ENCODE measurements around the gene DEPDC5.
A peak's percentile ranks its signal among the peaks of the same experiment; 100 is the strongest.
"Not testable (repeated sequence)": the region's sequence is repeated elsewhere in the genome, so short reads cannot be mapped to it uniquely, and the experiment has no call there.

DEPDC5 gene

GRCh38 chr22:31753634-31754501 is at the start of gene DEPDC5:
DEPDC5 (plus strand) TSS chr22:31754019; CDS start chr22:31754922, 903 bp downstream.
- peaks cover 43% of the 10 kb centered on the region for H3K79me2 ChIP-seq (ENCODE audit: insufficient read depth, low read length)
- H3K4me2 ChIP-seq (ENCODE audit: insufficient read depth, low read length), result peak within 1 kb of the TSS; percentile 94
- peak within 1 kb of the TSS; percentile 48 to 71 for H3K4me3 ChIP-seq (ENCODE audit: low read depth in 1 of 2, low read length in 2 of 2)
- ATAC-seq (ENCODE audit: insufficient read depth, low read depth), result peak; percentile 83
- DNase-seq, result peak; percentile 96
- peak within 1 kb of the TSS; percentile 98 for H3K27ac ChIP-seq (ENCODE audit: low read length)
- no peaks in the 10 kb centered on the region for H4K20me1 ChIP-seq (ENCODE audit: insufficient read depth, low read length)
- peaks cover 40% of the 10 kb centered on the region for H3K4me1 ChIP-seq (ENCODE audit: insufficient read depth, low read length)
- H3K9me3 ChIP-seq (ENCODE audit: insufficient read depth, low read length, severe bottlenecking), result no peaks in the 10 kb centered on the region
- H3K9ac ChIP-seq (ENCODE audit: low read depth, low read length), result peak within 1 kb of the TSS; percentile 84
- H2AFZ ChIP-seq (ENCODE audit: low read depth, low read length), result peak within 1 kb of the TSS; percentile 85
- no peak for TF ChIP-seq EZH2 (IDR thresholded peaks at IDR 0.05; ENCODE audit: borderline replicate concordance, low read depth, low read length, severe bottlenecking)
- TF ChIP-seq, protein P1, sequence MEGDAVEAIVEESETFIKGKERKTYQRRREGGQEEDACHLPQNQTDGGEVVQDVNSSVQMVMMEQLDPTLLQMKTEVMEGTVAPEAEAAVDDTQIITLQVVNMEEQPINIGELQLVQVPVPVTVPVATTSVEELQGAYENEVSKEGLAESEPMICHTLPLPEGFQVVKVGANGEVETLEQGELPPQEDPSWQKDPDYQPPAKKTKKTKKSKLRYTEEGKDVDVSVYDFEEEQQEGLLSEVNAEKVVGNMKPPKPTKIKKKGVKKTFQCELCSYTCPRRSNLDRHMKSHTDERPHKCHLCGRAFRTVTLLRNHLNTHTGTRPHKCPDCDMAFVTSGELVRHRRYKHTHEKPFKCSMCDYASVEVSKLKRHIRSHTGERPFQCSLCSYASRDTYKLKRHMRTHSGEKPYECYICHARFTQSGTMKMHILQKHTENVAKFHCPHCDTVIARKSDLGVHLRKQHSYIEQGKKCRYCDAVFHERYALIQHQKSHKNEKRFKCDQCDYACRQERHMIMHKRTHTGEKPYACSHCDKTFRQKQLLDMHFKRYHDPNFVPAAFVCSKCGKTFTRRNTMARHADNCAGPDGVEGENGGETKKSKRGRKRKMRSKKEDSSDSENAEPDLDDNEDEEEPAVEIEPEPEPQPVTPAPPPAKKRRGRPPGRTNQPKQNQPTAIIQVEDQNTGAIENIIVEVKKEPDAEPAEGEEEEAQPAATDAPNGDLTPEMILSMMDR (IDR thresholded peaks at IDR 0.05; ENCODE audit: borderline replicate concordance, extremely low read depth, low read length, poor library complexity, severe bottlenecking), result no peak
- no peaks in the 10 kb centered on the region for H3K27me3 ChIP-seq (ENCODE audit: insufficient read depth, low read length, poor library complexity)
- H3K36me3 ChIP-seq (ENCODE audit: insufficient read depth, low read length), result peaks cover 20% of the 10 kb centered on the region

GRCh38 chr22:31707519-31707918 is 46.3 kb upstream of the DEPDC5 start:
- 0 out of 2 replicates have a peak, but pooled peaks cover 4% of the 10 kb centered on the region for H3K79me2 ChIP-seq (ENCODE audit: insufficient read depth, low read length)
- DNase-seq (no peak), ATAC-seq (ENCODE audit: insufficient read depth, low read depth) (no peak)
- H3K9me3 ChIP-seq (ENCODE audit: insufficient read depth, low read length, severe bottlenecking), result no peaks in the 10 kb centered on the region
- H3K27ac ChIP-seq (ENCODE audit: low read length), result no peak overlapping the region
- no peak overlapping the region for H3K4me3 ChIP-seq (ENCODE audit: low read depth in 1 of 2, low read length in 2 of 2)
- no peak overlapping the region for H2AFZ ChIP-seq (ENCODE audit: low read depth, low read length)
- H3K27me3 ChIP-seq (ENCODE audit: insufficient read depth, low read length, poor library complexity), result no peaks in the 10 kb centered on the region
- no peak overlapping the region for H3K9ac ChIP-seq (ENCODE audit: low read depth, low read length)
- no peak overlapping the region for H3K4me2 ChIP-seq (ENCODE audit: insufficient read depth, low read length)
- no peaks in the 10 kb centered on the region for H3K4me1 ChIP-seq (ENCODE audit: insufficient read depth, low read length)
- no peak for TF ChIP-seq EZH2 (IDR thresholded peaks at IDR 0.05; ENCODE audit: borderline replicate concordance, low read depth, low read length, severe bottlenecking)
- TF ChIP-seq, protein P1 (IDR thresholded peaks at IDR 0.05; ENCODE audit: borderline replicate concordance, extremely low read depth, low read length, poor library complexity, severe bottlenecking), result no peak
- H3K36me3 ChIP-seq (ENCODE audit: insufficient read depth, low read length), result peaks cover 51% of the 10 kb centered on the region
- no peaks in the 10 kb centered on the region; the same call in 1 of the 2 replicates for H4K20me1 ChIP-seq (ENCODE audit: insufficient read depth, low read length)

GRCh38 chr22:31711226-31711625 is 42.6 kb upstream of the DEPDC5 start:
- not testable (repeated sequence) for DNase-seq; H2AFZ ChIP-seq (ENCODE audit: low read depth, low read length); H3K27me3 ChIP-seq (ENCODE audit: insufficient read depth, low read length, poor library complexity); H3K27ac ChIP-seq (ENCODE audit: low read length); H3K9ac ChIP-seq (ENCODE audit: low read depth, low read length); H3K4me1 ChIP-seq (ENCODE audit: insufficient read depth, low read length); H3K79me2 ChIP-seq (ENCODE audit: insufficient read depth, low read length); H3K4me2 ChIP-seq (ENCODE audit: insufficient read depth, low read length); ATAC-seq (ENCODE audit: insufficient read depth, low read depth); H3K9me3 ChIP-seq (ENCODE audit: insufficient read depth, low read length, severe bottlenecking); H4K20me1 ChIP-seq (ENCODE audit: insufficient read depth, low read length); H3K4me3 ChIP-seq (ENCODE audit: low read depth in 1 of 2, low read length in 2 of 2)
- peaks cover 63% of the 10 kb centered on the region for H3K36me3 ChIP-seq (ENCODE audit: insufficient read depth, low read length)

GRCh38 chr22:31715147-31715778 is 38.6 kb upstream of the DEPDC5 start:
- Histone ChIP-seq H3K4me3 (ENCODE audit: low read depth in 1 of 2, low read length in 2 of 2) (no peak overlapping the region), H4K20me1 (ENCODE audit: insufficient read depth, low read length) (no peaks in the 10 kb centered on the region; the same call in 1 of the 2 replicates), H2AFZ (ENCODE audit: low read depth, low read length) (no peak overlapping the region), H3K79me2 (ENCODE audit: insufficient read depth, low read length) (peaks cover 7% of the 10 kb centered on the region; the same call in 1 of the 2 replicates), H3K27me3 (ENCODE audit: insufficient read depth, low read length, poor library complexity) (no peaks in the 10 kb centered on the region), H3K4me2 (ENCODE audit: insufficient read depth, low read length) (no peak overlapping the region), H3K36me3 (ENCODE audit: insufficient read depth, low read length) (peaks cover 84% of the 10 kb centered on the region), H3K4me1 (ENCODE audit: insufficient read depth, low read length) (no peaks in the 10 kb centered on the region), H3K9ac (ENCODE audit: low read depth, low read length) (no peak overlapping the region), H3K9me3 (ENCODE audit: insufficient read depth, low read length, severe bottlenecking) (no peaks in the 10 kb centered on the region), H3K27ac (ENCODE audit: low read length) (no peak overlapping the region)
- ATAC-seq (ENCODE audit: insufficient read depth, low read depth) (no peak), DNase-seq (no peak)
- TF ChIP-seq, protein P1 (IDR thresholded peaks at IDR 0.05; ENCODE audit: borderline replicate concordance, extremely low read depth, low read length, poor library complexity, severe bottlenecking), result no peak
- TF ChIP-seq EZH2 (IDR thresholded peaks at IDR 0.05; ENCODE audit: borderline replicate concordance, low read depth, low read length, severe bottlenecking), result no peak

All from DND-41 (cell line).